Tibial nerve (tissue), 4 donors: ENCODE results near the gene G3BP2. TPM values are rescaled to one million over a fixed set of nuclear protein-coding genes. Genes with fewer than 3 reads are reported as not detected.

ENCODE experiments used
- DNase-seq, 2 donors: peaks; one replicate each; pipeline ENCODE4 v3.0.0-alpha.2; 2019; ENCODE audit warnings: low spot score in 2 of 2
- H3K27ac ChIP-seq, 4 donors: fragments of 200-600 bp; sonication (generic) in 3 of 4; one replicate each; pipeline ENCODE4 v1.5.1; 2017 to 2019; ENCODE audit warnings: mild to moderate bottlenecking in 1 of 4
- H3K27me3 ChIP-seq, 2 donors: fragments of 200-600 bp; sonication (generic) in 1 of 2; one replicate each; pipeline versions ENCODE4 v1.5.1 to v1.6.0; 2017 to 2019
- H3K36me3 ChIP-seq, 3 donors: fragments of 200-600 bp; sonication (generic); one replicate each; pipeline ENCODE4 v1.5.1; 2018 to 2019
- H3K4me1 ChIP-seq, 4 donors: fragments of 200-600 bp; sonication (generic) in 3 of 4; one replicate each; pipeline ENCODE4 v1.5.1; 2017 to 2019
- H3K4me3 ChIP-seq, 4 donors: fragments of 200-600 bp; sonication (generic) in 3 of 4; one replicate each; pipeline ENCODE4 v1.5.1; 2017 to 2019; ENCODE audit warnings: mild to moderate bottlenecking in 1 of 4, moderate library complexity in 1 of 4
- H3K9me3 ChIP-seq, 4 donors: fragments of 200-600 bp; sonication (generic) in 3 of 4; one replicate each; pipeline ENCODE4 v1.5.1; 2017 to 2019
- CTCF ChIP-seq, 5 experiments: fragments of 200-600 bp in 3 of 5; fragments of 450-650 bp in 2 of 5; sonication (generic) in 3 of 5; IDR thresholded peaks; one replicate each; pipeline ENCODE4 v1.5.1; 2016 to 2019; ENCODE audit warnings: antibody characterized with exemption in 5 of 5, mild to moderate bottlenecking in 3 of 5, moderate library complexity in 2 of 5
- EP300 ChIP-seq, 2 donors: sonication (generic); formaldehyde crosslinking; IDR thresholded peaks; one replicate each; pipeline ENCODE4 v1.6.1; 2017; ENCODE audit warnings: antibody characterized with exemption in 2 of 2, mild to moderate bottlenecking in 1 of 2
- POLR2A ChIP-seq, 2 donors: fragments of 450-650 bp; IDR thresholded peaks; one replicate each; pipeline ENCODE4 v1.6.1; 2017; ENCODE audit warnings: antibody characterized with exemption in 2 of 2, mild to moderate bottlenecking in 2 of 2, moderate library complexity in 2 of 2
- WGBS, 2 donors: methylation state at CpG; one replicate each; pipeline ENCODE4 v1.1.5; 2018; 5-methylcytosine and 5-hydroxymethylcytosine counted together
- total RNA-seq, 4 donors: library from RNA; depleted of rRNA; stranded (reverse); fragments of >200 nt; gene quantifications; one replicate each; pipeline ENCODE4 v1.1.0, GENCODE V29; 2016

Gene G3BP2
- total RNA-seq, 4 donors from 2014 or later, result 48.7 to 70.1 (median 56.6) TPM

- no peak overlapping the region for H3K27ac ChIP-seq
- H3K36me3 ChIP-seq, result no peaks in the 10 kb centered on the region
- WGBS, 2 donors, result 76 to 82% methylated on average over 6 of the region's 6 CpGs
- no peak overlapping the region for H3K4me3 ChIP-seq
- TF ChIP-seq CTCF (IDR thresholded peaks at IDR 0.05) (no peak), EP300 (IDR thresholded peaks at IDR 0.05) (no peak), POLR2A (IDR thresholded peaks at IDR 0.05) (no peak)
- no peaks in the 10 kb centered on the region for H3K4me1 ChIP-seq
- no peak for DNase-seq
- H3K27me3 ChIP-seq, result no peaks in the 10 kb centered on the region
- H3K9me3 ChIP-seq, result no peaks in the 10 kb centered on the region
Measured at GRCh38 chr4:75683482-75684155, 10.4 kb upstream of the G3BP2 start.

- H3K4me3 ChIP-seq, result no peak overlapping the region
- TF ChIP-seq POLR2A (IDR thresholded peaks at IDR 0.05) (no peak), CTCF (IDR thresholded peaks at IDR 0.05) (no peak), EP300 (IDR thresholded peaks at IDR 0.05) (no peak)
- 88 to 90% methylated on average over 3 of the region's 3 CpGs for WGBS, 2 donors
- H3K4me1 ChIP-seq, result no peaks in the 10 kb centered on the region
- no peaks in the 10 kb centered on the region for H3K27me3 ChIP-seq
- no peak overlapping the region for H3K27ac ChIP-seq
- H3K36me3 ChIP-seq, result no peaks in the 10 kb centered on the region
- no peaks in the 10 kb centered on the region for H3K9me3 ChIP-seq
- no peak for DNase-seq
Measured at GRCh38 chr4:75679876-75680575, 6.8 kb upstream of the G3BP2 start.

GRCh38 chr4:75678965-75679364 is 5.8 kb upstream of the G3BP2 start:
- H3K9me3 ChIP-seq, result no peaks in the 10 kb centered on the region
- peaks cover 0 to 5% (median under 1%) of the 10 kb centered on the region in 4 donors for H3K4me1 ChIP-seq
- H3K27ac ChIP-seq, result no peak overlapping the region
- H3K36me3 ChIP-seq, result no peaks in the 10 kb centered on the region
- no peak for DNase-seq
- H3K4me3 ChIP-seq, result no peak overlapping the region
- H3K27me3 ChIP-seq, result no peaks in the 10 kb centered on the region
- TF ChIP-seq EP300 (IDR thresholded peaks at IDR 0.05) (no peak), POLR2A (IDR thresholded peaks at IDR 0.05) (no peak), CTCF (IDR thresholded peaks at IDR 0.05) (no peak)

- Histone ChIP-seq H3K4me1 (peaks cover 0 to 6% (median 2%) of the 10 kb centered on the region in 4 donors), H3K9me3 (no peaks in the 10 kb centered on the region), H3K4me3 (no peak overlapping the region), H3K27me3 (no peaks in the 10 kb centered on the region), H3K36me3 (no peaks in the 10 kb centered on the region), H3K27ac (no peak overlapping the region)
- TF ChIP-seq CTCF (IDR thresholded peaks at IDR 0.05), result no peak
- TF ChIP-seq EP300 (IDR thresholded peaks at IDR 0.05), result no peak
- no peak for TF ChIP-seq POLR2A (IDR thresholded peaks at IDR 0.05)
- DNase-seq, result no peak
Measured at GRCh38 chr4:75678473-75678872, 5.3 kb upstream of the G3BP2 start.

- TF ChIP-seq EP300 (IDR thresholded peaks at IDR 0.05), result no peak
Measured at GRCh38 chr4:75675004-75675531, 1.9 kb upstream of the G3BP2 start.

More at GRCh38 chr4:75675004-75675531, 1.9 kb upstream of the G3BP2 start:
- DNase-seq, result no peak
- Histone ChIP-seq H3K27ac (no peak overlapping the region), H3K27me3 (no peaks in the 10 kb centered on the region), H3K9me3 (no peaks in the 10 kb centered on the region), H3K4me3 (no peak overlapping the region), H3K4me1 (peaks cover 0 to 27% (median 18%) of the 10 kb centered on the region in 4 donors), H3K36me3 (no peaks in the 10 kb centered on the region)
- 84 to 91% methylated on average over 11 of the region's 11 CpGs for WGBS, 2 donors
